ENCODE results near the gene CDKAL1.

- TF ChIP-seq, protein P1, sequence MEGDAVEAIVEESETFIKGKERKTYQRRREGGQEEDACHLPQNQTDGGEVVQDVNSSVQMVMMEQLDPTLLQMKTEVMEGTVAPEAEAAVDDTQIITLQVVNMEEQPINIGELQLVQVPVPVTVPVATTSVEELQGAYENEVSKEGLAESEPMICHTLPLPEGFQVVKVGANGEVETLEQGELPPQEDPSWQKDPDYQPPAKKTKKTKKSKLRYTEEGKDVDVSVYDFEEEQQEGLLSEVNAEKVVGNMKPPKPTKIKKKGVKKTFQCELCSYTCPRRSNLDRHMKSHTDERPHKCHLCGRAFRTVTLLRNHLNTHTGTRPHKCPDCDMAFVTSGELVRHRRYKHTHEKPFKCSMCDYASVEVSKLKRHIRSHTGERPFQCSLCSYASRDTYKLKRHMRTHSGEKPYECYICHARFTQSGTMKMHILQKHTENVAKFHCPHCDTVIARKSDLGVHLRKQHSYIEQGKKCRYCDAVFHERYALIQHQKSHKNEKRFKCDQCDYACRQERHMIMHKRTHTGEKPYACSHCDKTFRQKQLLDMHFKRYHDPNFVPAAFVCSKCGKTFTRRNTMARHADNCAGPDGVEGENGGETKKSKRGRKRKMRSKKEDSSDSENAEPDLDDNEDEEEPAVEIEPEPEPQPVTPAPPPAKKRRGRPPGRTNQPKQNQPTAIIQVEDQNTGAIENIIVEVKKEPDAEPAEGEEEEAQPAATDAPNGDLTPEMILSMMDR (conservative IDR thresholded peaks at IDR 0.05; ENCODE audit: low read depth, low read length), result no peak
- TF ChIP-seq EZH2phosphoT487 (IDR thresholded peaks at IDR 0.05; ENCODE audit: borderline replicate concordance, low read length) (no peak), EZH2 (IDR thresholded peaks at IDR 0.05; ENCODE audit: low read length, unreplicated experiment) (no peak)
These were observed 319.6 kb downstream of the CDKAL1 start for GRCh38 chr6:20853828-20854227.
